ENCODE results near the gene RNF207. TPM values are rescaled to one million over a fixed set of nuclear protein-coding genes. Genes with fewer than 3 reads are reported as not detected.
"Not testable (repeated sequence)": the region's sequence is repeated elsewhere in the genome, so short reads cannot be mapped to it uniquely, and the experiment has no call there.

The RNF207 gene
- total and polyA plus RNA-seq, 2 of the 13 experiments (the other 11 are each of a cell fraction or from before 2014, with no cell fraction given): 9.8 to 15.9 TPM

- no peak for TF ChIP-seq CBX1 (IDR thresholded peaks at IDR 0.05; ENCODE audit: low read depth)
- TF ChIP-seq ZNF136 (CRISPR knock-in tag; IDR thresholded peaks at IDR 0.05; ENCODE audit: low read depth): no peak
- TF ChIP-seq ZNF264 (CRISPR knock-in tag; IDR thresholded peaks at IDR 0.05): no peak
- TF ChIP-seq SOX6 (IDR thresholded peaks at IDR 0.05): no peak
- no peak for TF ChIP-seq SOX6 (CRISPR knock-in tag; IDR thresholded peaks at IDR 0.05)
- no peak for TF ChIP-seq NFE2 (CRISPR knock-in tag; IDR thresholded peaks at IDR 0.05)
These were observed 12.7 kb downstream of the RNF207 start (continued) for GRCh38 chr1:6218375-6219164.

- CTCF ChIA-PET (ENCODE audit: low intra/inter-chr PET ratio, low total read pairs); H3K9me3 ChIP-seq (ENCODE audit: low read length); H3K79me2 ChIP-seq (ENCODE audit: insufficient read depth, low read length); DNase-seq (ENCODE audit: low spot score); FAIRE-seq; H3K4me2 ChIP-seq (ENCODE audit: low read depth, low read length); H2AFZ ChIP-seq (ENCODE audit: low read length); BruUV-seq (replicated peaks); H3K4me3 ChIP-seq (replicated peaks in 1 of 3; ENCODE audit: insufficient read depth in 1 of 3, low read depth in 2 of 3, low read length in 3 of 3); ATAC-seq; in situ Hi-C loops (cut with HindIII; ENCODE audit: extremely low pct_ligation_motif_present, low pct_unique_long_range_greater_than_20kb); H3K27me3 ChIP-seq (ENCODE audit: control insufficient read depth in 1 of 2, insufficient read depth in 2 of 2, low read length in 2 of 2); H3K27ac ChIP-seq (ENCODE audit: extremely low read length, insufficient read depth, low read length); intact Hi-C loops (cut with micrococcal nuclease; ENCODE audit: unreplicated experiment); H4K20me1 ChIP-seq (ENCODE audit: insufficient read depth, low read length); H3K4me1 ChIP-seq (ENCODE audit: insufficient read depth, low read length); H3K9ac ChIP-seq (ENCODE audit: insufficient read depth, low read depth, low read length): not testable (repeated sequence)
- POLR2A ChIA-PET: interaction anchor here (0.9 kb wide), 1 partner anchor 15 kb away, joined by 3 read pairs; no protein-coding TSS in a partner anchor
- over 99% methylated on average over 11 of the region's 11 CpGs for WGBS (ENCODE audit: low lambda C conversion rate)
- peaks cover 2 to 22% of the 10 kb centered on the region in 2 experiments; a peak in 4 of 5 replicates for H3K36me3 ChIP-seq (replicated peaks in 1 of 2; ENCODE audit: control insufficient read depth in 1 of 2, insufficient read depth in 2 of 2, low read length in 2 of 2)
These were observed 13.7 kb downstream of the RNF207 start for GRCh38 chr1:6219641-6220040.

GRCh38 chr1:6220236-6220635 is 14.3 kb downstream of the RNF207 start:
- DNase-seq (ENCODE audit: low spot score) (no peak), FAIRE-seq (no peak), ATAC-seq (no peak)
- BruUV-seq (replicated peaks): no TSS peak
- H2AFZ ChIP-seq (ENCODE audit: low read length): no peak overlapping the region
- H3K4me3 ChIP-seq (replicated peaks in 1 of 3; ENCODE audit: insufficient read depth in 1 of 3, low read depth in 2 of 3, low read length in 3 of 3): no peak overlapping the region
- ChIA-PET POLR2A (interaction anchor here (0.9 kb wide), 1 partner anchor 15 kb away, joined by 3 read pairs; no protein-coding TSS in a partner anchor), CTCF (ENCODE audit: low intra/inter-chr PET ratio, low total read pairs) (no interaction called here)
- peaks cover 3 to 28% of the 10 kb centered on the region in 2 experiments; a peak in 4 of 5 replicates for H3K36me3 ChIP-seq (replicated peaks in 1 of 2; ENCODE audit: control insufficient read depth in 1 of 2, insufficient read depth in 2 of 2, low read length in 2 of 2)
- H3K9ac ChIP-seq (ENCODE audit: insufficient read depth, low read depth, low read length): no peak overlapping the region
- H3K9me3 ChIP-seq (ENCODE audit: low read length): no peaks in the 10 kb centered on the region
- no peak overlapping the region for H3K4me2 ChIP-seq (ENCODE audit: low read depth, low read length)
- no peaks in the 10 kb centered on the region for H3K79me2 ChIP-seq (ENCODE audit: insufficient read depth, low read length)
- no peak overlapping the region for H3K27ac ChIP-seq (ENCODE audit: extremely low read length, insufficient read depth, low read length)
- no peaks in the 10 kb centered on the region for H3K27me3 ChIP-seq (ENCODE audit: control insufficient read depth in 1 of 2, insufficient read depth in 2 of 2, low read length in 2 of 2)
- TF ChIP-seq ZNF432 (CRISPR knock-in tag; IDR thresholded peaks at IDR 0.05; ENCODE audit: borderline replicate concordance) (no peak), FUBP1 (CRISPR knock-in tag; IDR thresholded peaks at IDR 0.05; ENCODE audit: borderline replicate concordance) (no peak)
- in situ Hi-C loops (cut with HindIII; ENCODE audit: extremely low pct_ligation_motif_present, low pct_unique_long_range_greater_than_20kb): no loop called here
- no peaks in the 10 kb centered on the region for H4K20me1 ChIP-seq (ENCODE audit: insufficient read depth, low read length)
- intact Hi-C loops (cut with micrococcal nuclease; ENCODE audit: unreplicated experiment): no loop called here
- WGBS (ENCODE audit: low lambda C conversion rate): 93% methylated on average over 8 of the region's 8 CpGs
- no peaks in the 10 kb centered on the region for H3K4me1 ChIP-seq (ENCODE audit: insufficient read depth, low read length)
